CD4-positive, alpha-beta T cell treated with Interleukin-6 for 4 hours (primary cell): ENCODE measurements around the gene DIMT1.

Source experiments
- DNase-seq: peaks from one replicate; pipeline ENCODE4 v3.0.0-alpha.2; 2020; ENCODE audit warnings: mixed read lengths

Gene DIMT1

GRCh38 chr5:62369039-62369438 is 34.7 kb downstream of the DIMT1 start:
- no peak for DNase-seq

GRCh38 chr5:62362701-62363100 is 41.0 kb downstream of the DIMT1 start:
- DNase-seq, result no peak

- DNase-seq, result peak; percentile 39
Measured at GRCh38 chr5:62354028-62354874, 49.5 kb downstream of the DIMT1 start.

- no peak for DNase-seq
Measured at GRCh38 chr5:62348723-62349481, 54.8 kb downstream of the DIMT1 start.

DNA sequence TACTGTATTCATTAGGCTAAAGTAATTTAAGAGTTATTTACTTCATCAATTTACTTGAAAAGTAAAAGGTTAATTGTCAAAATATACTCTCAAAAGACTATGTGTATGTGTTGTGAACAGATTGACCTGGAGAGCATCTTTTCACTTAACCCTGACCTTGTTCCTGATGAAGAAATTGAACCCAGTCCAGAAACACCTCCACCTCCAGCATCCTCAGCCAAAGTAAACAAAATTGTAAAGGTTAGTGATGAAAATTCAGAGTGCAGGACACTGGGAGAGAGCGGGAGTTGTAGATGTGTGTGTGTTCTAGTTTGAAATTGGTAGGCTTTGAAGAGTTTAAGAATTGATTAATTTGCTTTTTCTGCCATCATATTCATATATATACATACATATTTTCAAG is 55.8 kb downstream of the DIMT1 start:
- DNase-seq, result no peak

DNA sequence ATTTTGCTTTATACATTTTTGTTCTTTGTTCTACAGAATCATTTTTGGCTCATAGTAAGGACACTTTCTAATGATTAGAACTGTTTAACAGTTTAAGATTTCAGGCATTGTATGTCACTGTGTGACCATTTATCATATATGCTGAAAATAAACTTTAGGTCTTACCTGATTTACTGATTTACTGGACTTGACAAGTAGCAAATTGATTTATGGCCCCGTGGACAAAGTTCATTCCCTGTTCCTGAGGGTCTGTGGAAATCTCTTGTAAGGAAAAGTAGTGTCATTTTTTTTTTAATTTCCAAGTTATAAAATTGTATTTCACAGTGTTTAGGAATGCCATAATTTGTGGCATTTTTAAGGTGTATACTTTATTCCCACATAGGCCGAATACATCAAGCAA is 57.0 kb downstream of the DIMT1 start:
- no peak for DNase-seq

- no peak for DNase-seq
Measured at GRCh38 chr5:62343428-62343827, 60.3 kb downstream of the DIMT1 start.

GRCh38 chr5:62342476-62342837 is 61.2 kb downstream of the DIMT1 start:
- no peak for DNase-seq

GRCh38 chr5:62341783-62342475 is 61.8 kb downstream of the DIMT1 start:
- DNase-seq, result peak; percentile 16

DNA sequence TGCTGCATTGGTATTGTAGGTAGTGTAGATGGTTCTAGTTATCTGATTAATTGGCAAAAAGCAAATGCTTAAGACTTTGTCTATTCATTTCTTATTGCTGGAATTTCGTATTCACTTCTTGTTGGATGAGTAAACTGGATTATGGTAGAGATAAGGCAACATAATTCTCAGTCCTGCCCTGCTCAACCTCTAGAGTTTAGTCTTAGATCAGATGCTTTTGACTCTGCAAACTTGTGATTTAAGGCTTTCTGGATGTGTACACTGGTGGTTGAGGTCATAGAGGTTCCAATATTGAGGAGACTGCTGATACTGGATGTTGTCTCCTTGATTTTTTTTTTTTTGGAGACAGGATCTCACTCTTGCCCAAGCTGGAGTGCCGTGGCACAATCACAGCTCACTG is 62.7 kb downstream of the DIMT1 start:
- no peak for DNase-seq

- DNase-seq, result no peak
Measured at GRCh38 chr5:62340392-62340791, 63.3 kb downstream of the DIMT1 start.
